Islet of Langerhans (tissue), 1 donor: Measurements from ENCODE around the gene CORIN.
"Not testable (repeated sequence)": the region's sequence is repeated elsewhere in the genome, so short reads cannot be mapped to it uniquely, and the experiment has no call there.

ENCODE experiments used
- FAIRE-seq: peaks from one replicate; lab custom pipeline; 2011; peaks lifted over from hg19 to GRCh38; lab: Jason Lieb, UNC

CORIN gene

DNA sequence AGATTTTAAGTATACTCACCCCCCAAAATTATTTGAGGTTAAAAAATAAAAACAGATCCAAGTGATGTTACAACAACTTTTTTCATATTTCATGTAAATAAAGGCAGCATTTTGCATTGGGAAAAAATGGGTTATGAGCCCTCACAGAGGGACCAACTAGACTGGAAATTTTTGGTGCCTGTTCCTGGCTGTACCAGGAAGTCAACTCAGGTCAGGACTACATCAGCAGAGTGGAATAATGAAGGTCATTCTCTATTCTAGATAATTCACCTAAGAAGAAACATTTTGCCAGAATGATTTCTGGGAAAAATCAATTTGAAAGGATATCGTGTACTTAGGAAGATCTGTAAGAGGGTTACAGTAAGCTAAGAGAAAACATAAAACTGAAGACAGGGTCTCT, 66.8 kb downstream of the CORIN start:
- FAIRE-seq, result no peak

DNA sequence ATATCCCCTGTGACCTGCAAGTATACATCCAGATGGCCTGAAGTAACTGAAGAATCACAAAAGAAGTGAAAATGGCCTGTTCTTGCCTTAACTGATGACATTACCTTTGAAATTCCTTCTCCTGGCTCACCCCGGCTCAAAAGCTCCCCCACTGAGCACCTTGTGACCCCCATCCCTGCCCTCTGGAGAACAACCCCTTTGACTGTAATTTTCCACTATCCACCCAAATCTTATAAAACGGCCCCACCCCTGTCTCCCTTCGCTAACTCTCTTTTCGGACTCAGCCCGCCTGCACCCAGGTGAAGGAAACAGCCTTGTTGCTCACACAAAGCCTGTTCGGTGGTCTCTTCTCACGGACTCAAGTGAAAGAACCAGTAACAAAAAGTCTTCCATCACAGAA, 69.9 kb downstream of the CORIN start:
- not testable (repeated sequence) for FAIRE-seq

- no peak for FAIRE-seq
These were observed 74.6 kb downstream of the CORIN start for GRCh38 chr4:47763279-47763678.

DNA sequence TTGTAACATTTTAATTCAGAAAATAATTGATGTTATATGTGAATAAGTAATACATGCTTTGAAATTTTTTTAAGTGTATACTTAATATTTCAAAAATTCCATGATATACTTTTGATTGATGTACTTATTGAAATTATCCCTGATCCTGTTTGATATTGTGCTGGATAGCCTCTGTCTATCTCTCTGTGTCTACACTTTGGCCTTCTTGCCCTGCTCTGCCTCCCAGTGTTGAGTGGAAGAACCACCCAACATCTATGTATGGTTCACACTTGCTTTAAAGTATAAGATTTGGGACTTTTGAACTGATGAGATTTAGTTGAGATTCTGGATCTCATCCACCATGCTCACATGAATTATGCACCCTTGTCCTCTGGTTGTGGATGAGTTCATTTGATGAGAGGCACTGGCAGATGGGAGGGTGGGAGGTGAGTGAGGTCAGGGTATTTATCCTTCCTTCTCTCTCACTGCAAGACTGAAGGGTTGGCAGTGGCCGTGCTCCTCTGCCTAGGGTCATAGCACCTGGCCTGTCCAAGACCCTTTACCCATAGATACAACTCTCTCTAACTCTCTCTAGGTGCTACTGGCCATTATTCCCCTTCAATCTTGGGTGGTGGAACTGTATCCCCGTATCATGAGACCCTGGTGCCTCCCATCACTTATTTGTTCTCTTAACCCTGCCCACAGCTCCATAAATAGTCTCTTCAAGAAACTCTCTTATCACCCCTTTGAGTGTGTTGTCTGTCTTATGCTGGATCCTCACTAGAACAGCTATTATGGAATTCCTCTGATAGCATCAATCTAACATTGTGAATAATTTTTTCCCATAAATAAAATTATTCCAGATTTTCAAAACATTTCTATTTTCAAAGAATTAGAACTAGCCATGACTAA, 75.2 kb downstream of the CORIN start:
- no peak for FAIRE-seq

- not testable (repeated sequence) for FAIRE-seq
These were observed 84.6 kb downstream of the CORIN start for GRCh38 chr4:47753316-47753715.

GRCh38 chr4:47752214-47752613, 85.7 kb downstream of the CORIN start:
- FAIRE-seq, result no peak

GRCh38 chr4:47750788-47751187, 87.1 kb downstream of the CORIN start:
- no peak for FAIRE-seq

GRCh38 chr4:47749858-47750257, 88.0 kb downstream of the CORIN start:
- FAIRE-seq, result no peak

DNA sequence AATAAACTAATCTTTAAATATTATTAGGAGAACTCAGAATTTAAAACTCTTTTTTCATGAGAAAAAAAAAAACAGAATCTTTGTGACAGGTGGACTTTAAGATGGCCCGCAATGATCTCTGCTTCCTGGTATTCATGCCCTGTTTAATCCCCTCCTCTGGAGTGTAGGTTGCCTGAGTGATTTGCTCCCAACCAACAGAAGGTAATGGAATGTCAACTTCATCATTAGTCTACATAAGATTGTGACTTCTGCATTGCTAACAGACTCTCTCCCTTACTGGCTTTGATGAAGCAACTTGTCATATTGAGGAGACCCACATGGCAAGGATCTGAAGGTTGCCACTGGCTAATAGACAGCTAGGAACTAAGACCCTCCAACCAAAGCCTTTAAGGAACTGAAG, 88.8 kb downstream of the CORIN start:
- FAIRE-seq, result no peak

DNA sequence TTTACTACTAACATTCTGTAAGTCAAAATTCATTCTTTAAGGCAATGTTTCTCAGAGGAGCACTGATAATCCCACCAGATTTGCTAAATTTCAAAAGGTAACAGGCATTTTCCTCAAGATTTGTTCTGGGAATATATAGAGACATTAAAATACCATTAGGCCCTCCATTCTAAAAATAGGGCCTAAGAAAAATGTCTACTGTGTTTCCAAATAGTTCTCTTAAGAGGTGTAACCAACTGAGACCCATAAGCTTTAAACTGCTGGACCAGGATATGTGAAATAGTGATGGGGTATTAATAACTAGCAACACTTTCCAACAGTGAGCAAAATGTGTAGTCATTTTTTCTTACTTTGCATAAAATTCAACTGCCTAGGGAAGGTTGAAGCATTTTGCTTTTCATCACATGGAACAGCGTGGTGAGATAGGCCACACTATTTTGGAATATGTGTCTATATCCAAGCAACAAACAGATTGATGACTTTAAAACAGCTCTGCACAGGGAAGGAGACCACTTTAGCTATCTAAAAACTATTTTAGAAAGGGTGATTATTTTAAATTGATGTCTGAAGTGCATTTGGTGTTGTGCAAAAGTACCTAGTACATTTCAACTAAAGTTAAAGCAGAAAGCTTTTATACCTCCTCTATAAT, 89.9 kb downstream of the CORIN start:
- no peak for FAIRE-seq

- no peak for FAIRE-seq
These were observed 90.7 kb downstream of the CORIN start for GRCh38 chr4:47747211-47747610.

DNA sequence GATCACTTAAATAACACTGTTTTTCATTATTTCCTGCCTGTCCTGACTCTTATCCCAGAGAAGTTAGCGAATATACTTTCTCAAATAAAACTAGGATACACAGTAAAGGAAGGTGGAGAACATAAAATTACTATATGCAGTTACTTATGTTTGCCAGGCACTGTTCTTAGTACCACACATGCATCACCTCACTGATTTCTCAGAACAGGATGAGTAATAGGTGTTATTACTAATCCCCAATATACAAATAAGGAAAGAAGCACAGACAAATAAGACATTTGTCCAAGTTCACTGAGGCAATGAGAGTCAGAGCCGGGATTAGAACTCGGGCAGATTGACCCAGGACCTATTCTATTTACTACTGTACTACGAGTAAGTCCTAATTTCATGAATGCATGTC, 91.7 kb downstream of the CORIN start:
- FAIRE-seq, result no peak

DNA sequence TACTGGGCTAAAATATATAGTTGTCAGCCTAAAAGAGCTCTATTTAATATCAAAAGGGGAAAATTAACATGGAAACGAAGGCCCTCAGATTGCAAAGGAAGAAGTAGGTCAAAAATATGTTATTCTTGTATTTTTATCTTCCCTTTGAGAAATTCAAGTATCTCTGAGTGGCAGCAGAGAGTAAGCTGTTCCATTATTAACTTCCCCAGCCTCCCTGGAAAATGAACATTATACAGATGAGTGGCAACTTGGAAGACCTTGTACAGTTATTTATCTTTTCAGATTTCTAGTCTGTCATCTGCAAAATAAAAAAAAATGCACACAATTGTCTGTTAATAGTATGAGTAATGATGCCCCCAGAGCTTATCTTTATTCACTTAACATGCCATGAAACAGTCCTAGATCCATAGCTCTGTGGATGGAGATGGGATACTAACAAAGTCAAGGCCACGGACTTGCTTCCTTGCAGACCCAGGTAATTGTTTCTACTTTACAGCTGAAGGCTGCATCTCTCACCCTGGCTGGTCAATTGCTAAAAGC, 93.0 kb downstream of the CORIN start:
- no peak for FAIRE-seq

GRCh38 chr4:47744253-47744652, 93.6 kb downstream of the CORIN start:
- FAIRE-seq, result no peak

DNA sequence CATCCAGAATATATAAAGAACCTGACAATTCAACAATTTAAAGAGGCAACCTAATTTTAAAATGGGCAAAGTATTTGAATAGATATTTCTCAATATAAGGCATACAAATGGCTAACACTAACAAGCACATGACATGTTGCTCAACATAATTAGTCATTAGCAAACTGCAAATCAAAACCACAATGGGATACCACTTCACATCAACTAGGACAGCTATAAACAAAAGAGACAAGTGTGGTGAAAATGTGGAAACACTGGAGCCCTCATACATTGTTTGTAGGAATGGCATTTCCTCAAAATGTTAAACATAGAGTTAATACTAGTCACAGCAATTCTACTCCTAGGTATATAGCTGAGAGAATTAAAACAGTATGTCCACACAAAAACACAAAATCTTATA, 96.7 kb downstream of the CORIN start:
- FAIRE-seq, result no peak

DNA sequence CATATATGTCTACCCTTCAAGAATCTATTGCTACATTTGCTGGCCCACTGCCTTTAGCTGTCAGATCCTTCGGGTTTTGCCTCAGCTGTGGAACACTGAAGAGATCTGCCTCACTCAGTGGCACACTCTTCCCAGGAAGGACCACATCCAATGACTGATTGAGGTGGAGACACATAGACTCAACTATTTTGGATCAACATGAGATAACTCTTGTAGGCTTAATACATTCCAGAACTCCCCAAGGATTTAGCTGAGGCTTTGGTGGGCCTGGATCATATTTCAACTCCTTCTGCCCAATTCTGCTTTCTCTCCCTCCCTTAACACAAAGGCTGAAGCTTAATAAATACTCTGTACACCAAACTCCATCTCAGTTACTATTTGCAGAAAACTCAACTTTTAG, 100.5 kb downstream of the CORIN start:
- FAIRE-seq, result no peak

GRCh38 chr4:47736555-47736954, 101.3 kb downstream of the CORIN start:
- no peak for FAIRE-seq

- no peak for FAIRE-seq
These were observed 101.7 kb downstream of the CORIN start for GRCh38 chr4:47736146-47736545.

- no peak for FAIRE-seq
These were observed 104.3 kb downstream of the CORIN start for GRCh38 chr4:47733302-47734175.

- FAIRE-seq, result no peak
These were observed 106.7 kb downstream of the CORIN start for GRCh38 chr4:47731182-47731581.

DNA sequence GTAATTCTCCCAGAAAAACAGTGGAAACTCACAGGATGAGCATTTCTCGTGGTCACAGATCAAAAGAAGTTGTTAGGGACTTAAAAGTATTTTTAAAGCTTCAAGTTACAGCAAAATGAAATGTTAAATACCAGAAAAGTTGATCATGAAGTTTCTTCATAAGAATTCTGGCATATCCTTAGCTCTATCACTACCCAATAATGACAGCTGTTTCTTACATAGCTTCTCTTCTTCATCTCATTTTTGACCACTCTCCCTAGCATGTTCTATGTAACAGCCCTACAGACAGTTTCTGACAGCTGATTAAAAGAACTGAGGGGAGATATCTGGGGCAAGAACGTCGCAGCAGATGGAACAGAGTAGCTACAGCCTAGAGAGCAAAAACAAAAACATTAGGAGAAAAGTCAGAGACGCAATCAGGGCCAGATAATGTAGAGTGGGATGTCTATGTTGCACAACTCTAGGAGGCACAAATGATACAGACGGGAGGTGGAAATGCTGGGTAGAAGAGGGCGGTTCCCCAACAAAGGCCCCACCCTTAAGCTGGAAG, 108.7 kb downstream of the CORIN start:
- FAIRE-seq, result no peak

DNA sequence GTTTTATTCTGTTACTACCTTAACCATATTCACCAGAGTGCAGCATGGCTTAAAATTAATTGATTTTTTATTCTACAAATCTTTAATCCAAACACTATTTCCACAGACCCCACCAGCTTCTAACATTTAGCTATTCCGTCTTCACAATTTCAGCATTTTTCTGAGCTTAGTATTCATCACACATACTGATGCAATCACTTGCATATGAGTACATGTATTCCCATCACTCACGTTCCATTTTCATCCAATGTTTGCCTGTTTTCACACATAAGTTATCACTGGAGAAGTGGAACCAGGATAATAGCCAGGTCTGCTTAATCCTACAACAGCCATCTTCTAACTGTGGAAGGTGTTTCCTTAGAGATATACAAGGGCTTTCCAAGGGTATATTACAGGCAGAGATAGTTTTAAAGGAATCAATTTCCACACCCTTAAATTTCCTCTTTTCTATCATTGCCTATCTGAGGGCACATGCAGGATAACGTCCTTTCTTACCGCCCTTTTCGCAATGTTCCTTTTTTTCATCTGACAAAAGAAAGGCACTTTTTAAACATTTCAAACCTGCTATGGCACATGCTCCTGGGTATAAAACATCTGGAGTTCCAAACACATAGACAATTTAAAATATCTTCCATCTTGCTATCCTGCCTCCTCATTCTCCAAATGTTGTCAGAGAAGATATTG, 115.8 kb downstream of the CORIN start:
- no peak for FAIRE-seq
